ENCODE results near the gene NR2F1. TPM values are rescaled to one million over a fixed set of nuclear protein-coding genes. Genes with fewer than 3 reads are reported as not detected.

NR2F1 gene
- total RNA-seq, 3 donors from 2014 or later (not counting 1 experiment from before 2014, with no cell fraction given) = not detected

DNA sequence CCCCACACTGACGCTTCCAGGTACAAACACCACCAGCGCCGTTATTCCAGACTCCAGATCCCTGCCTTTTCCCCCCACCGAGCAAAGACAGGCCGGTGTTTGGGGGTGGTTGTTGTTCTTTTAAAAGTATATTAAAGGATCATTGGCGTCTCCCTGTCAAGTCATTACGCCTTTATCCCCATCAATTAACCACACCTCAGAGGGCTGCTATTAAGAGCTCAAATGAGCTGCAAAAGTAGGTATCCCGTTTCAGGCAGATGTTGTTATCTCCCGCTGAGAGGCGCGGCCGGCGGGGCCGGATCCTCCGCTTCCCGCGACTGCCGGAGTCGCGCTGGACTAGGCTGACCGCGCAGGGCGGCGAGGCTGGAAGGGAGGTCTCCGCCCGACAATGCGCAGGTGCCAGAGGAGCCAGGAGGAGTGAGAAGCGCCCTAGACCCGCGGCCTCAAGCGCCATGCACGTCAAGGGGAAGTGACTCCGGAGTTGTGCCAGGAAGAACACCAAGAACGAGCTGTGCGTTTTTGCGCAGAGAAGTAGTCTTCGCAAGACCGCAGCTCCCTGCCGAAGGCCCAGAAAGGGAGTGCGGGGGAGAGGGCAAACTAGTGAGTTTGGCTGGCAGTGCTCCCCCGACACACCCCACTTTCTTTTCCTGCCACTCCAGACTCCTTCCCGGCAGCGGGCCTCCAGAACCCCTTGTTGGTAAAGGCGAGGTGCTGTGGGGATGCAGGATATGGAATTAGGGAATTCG lies 10.2 kb upstream of the NR2F1 start:
- peaks cover 2% of the 10 kb centered on the region for H3K9me3 ChIP-seq (ENCODE audit: control insufficient read depth, insufficient read depth, low read length)
- Mint-ChIP-seq H3K9me3 (no peaks in the 10 kb centered on the region), H3K4me1 (peaks cover 21 to 30% of the 10 kb centered on the region in 2 donors), H3K4me3 (no peak overlapping the region), H3K36me3 (no peaks in the 10 kb centered on the region), H3K27ac (no peak overlapping the region), H3K27me3 (ENCODE audit: low read depth in 2 of 2) (peaks cover 84 to 91% of the 10 kb centered on the region in 2 donors)
- H3K27me3 ChIP-seq (ENCODE audit: control insufficient read depth, insufficient read depth, low read length) = peaks cover 85% of the 10 kb centered on the region
- intact Hi-C loops (cut with micrococcal nuclease) = no loop called here
- TF ChIP-seq, protein P1, sequence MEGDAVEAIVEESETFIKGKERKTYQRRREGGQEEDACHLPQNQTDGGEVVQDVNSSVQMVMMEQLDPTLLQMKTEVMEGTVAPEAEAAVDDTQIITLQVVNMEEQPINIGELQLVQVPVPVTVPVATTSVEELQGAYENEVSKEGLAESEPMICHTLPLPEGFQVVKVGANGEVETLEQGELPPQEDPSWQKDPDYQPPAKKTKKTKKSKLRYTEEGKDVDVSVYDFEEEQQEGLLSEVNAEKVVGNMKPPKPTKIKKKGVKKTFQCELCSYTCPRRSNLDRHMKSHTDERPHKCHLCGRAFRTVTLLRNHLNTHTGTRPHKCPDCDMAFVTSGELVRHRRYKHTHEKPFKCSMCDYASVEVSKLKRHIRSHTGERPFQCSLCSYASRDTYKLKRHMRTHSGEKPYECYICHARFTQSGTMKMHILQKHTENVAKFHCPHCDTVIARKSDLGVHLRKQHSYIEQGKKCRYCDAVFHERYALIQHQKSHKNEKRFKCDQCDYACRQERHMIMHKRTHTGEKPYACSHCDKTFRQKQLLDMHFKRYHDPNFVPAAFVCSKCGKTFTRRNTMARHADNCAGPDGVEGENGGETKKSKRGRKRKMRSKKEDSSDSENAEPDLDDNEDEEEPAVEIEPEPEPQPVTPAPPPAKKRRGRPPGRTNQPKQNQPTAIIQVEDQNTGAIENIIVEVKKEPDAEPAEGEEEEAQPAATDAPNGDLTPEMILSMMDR (IDR thresholded peaks at IDR 0.05) = no peak
- ATAC-seq (no peak), DNase-seq (peak in 1 of 2 donors; percentile 18)
- H3K4me1 ChIP-seq (ENCODE audit: control insufficient read depth, insufficient read depth, low read length) = peaks cover 19% of the 10 kb centered on the region
- H3K4me3 ChIP-seq (ENCODE audit: low read length) = no peak overlapping the region
- no peaks in the 10 kb centered on the region for H3K36me3 ChIP-seq (ENCODE audit: control insufficient read depth, insufficient read depth, low read length)
- WGBS (ENCODE audit: insufficient coverage) = 5% methylated on average over 37 of the region's 45 CpGs
- H3K27ac ChIP-seq (ENCODE audit: low read length) = no peak overlapping the region

DNA sequence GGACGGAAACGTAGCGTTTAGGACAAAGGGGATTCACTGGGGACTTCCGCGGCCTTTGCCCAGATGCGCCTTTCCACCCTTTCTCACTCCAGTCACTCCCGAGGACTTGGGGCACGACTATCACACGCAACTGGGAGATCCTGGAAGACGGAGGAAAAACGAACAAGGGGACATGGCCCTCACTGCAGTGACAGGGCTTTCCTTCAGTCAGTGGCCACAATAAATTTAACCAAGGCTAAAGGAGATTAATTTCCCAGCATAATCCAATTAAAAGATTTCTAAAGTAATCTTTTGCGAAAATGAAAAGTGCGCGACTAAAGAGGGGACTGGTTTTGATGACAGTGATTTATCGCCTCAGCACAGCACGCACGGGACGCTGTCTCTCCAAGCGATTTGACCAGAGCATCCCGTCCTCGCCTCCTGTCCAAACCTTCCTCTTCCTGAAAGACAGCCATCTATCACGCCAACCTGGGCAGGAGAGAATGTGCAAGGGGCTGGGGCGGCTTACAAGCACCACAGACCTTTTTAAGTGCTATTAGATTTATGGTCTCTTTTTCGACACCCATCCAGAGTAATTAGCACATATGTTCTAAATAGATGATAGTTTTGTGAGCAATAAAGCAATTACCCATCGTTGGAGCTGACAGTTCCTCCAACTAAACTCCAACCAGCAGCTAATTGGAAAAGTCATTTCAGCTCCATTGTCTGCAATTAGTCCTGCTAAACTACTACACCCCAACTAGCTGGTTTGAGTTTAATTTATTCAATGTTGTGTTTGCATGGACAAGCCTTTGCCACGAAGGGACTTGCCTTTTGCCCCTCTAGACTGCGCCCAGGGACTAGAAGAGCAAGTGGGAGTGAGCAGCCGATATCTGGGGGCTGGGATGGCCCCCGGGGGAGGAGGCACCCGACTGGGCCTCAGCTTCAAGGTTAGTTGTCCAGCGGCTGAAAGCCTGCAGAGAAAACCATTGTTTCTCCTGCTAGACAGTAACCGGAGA lies 9.4 kb upstream of the NR2F1 start:
- Mint-ChIP-seq H3K27ac (no peak overlapping the region), H3K36me3 (no peaks in the 10 kb centered on the region), H3K4me1 (peaks cover 30 to 35% of the 10 kb centered on the region in 2 donors), H3K4me3 (peak overlapping the region; percentile 35), H3K27me3 (ENCODE audit: low read depth in 2 of 2) (peaks cover 91 to 93% of the 10 kb centered on the region in 2 donors), H3K9me3 (no peaks in the 10 kb centered on the region)
- no peak overlapping the region for H3K27ac ChIP-seq (ENCODE audit: low read length)
- intact Hi-C loops (cut with micrococcal nuclease) = no loop called here
- no peak overlapping the region for H3K4me3 ChIP-seq (ENCODE audit: low read length)
- peaks cover 23% of the 10 kb centered on the region for H3K4me1 ChIP-seq (ENCODE audit: control insufficient read depth, insufficient read depth, low read length)
- H3K27me3 ChIP-seq (ENCODE audit: control insufficient read depth, insufficient read depth, low read length) = peaks cover 87% of the 10 kb centered on the region
- no peaks in the 10 kb centered on the region for H3K36me3 ChIP-seq (ENCODE audit: control insufficient read depth, insufficient read depth, low read length)
- peaks cover 2% of the 10 kb centered on the region for H3K9me3 ChIP-seq (ENCODE audit: control insufficient read depth, insufficient read depth, low read length)
- WGBS (ENCODE audit: insufficient coverage) = 13% methylated on average over 31 of the region's 32 CpGs
- TF ChIP-seq, protein P1 (IDR thresholded peaks at IDR 0.05) = no peak
- ATAC-seq (no peak), DNase-seq (no peak)

DNA sequence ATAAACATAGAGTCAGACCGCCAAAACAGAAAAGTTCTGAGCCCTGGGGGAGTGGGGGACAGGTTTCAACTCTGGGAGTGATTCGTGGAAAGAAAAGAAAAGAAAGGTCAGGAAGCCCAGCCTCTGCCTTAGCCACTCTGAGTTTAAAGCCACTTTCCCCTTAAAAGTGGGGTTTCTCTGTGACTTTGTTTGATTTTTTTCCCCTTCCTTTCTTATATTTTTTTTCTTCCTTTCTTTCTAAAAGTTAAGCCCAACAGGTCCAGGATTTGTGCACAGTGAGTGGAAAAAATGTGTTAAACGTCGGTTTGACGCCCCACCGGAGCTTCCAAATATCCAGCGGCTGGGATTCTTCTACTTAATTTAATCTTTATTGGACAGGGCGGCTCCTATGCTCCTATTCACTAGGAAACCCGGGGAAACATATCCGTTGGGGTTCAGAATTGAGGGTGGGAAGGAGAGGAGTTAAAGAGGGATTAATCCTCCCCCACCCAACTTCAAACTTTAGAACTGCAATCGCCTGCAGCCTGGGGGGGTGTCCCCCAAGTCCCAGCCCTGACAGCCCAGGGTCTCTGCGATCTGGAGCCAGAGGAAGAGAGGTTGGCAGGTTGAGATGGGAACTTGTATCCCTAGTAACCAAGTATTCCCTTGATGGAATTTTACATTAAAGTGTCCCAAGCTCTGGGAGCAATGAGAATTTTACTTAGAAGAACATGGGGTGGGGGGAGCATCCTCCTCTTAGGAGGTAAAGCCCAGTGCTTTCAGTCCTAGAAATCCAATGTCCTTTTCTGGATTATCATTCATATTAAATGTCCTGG lies 8.3 kb upstream of the NR2F1 start:
- WGBS (ENCODE audit: insufficient coverage) = 3% methylated on average over 8 of the region's 12 CpGs
- H3K9me3 Mint-ChIP-seq = no peaks in the 10 kb centered on the region
- Histone ChIP-seq H3K27me3 (ENCODE audit: control insufficient read depth, insufficient read depth, low read length) (peaks cover 86% of the 10 kb centered on the region), H3K9me3 (ENCODE audit: control insufficient read depth, insufficient read depth, low read length) (peaks cover 2% of the 10 kb centered on the region), H3K36me3 (ENCODE audit: control insufficient read depth, insufficient read depth, low read length) (no peaks in the 10 kb centered on the region), H3K27ac (ENCODE audit: low read length) (no peak overlapping the region), H3K4me1 (ENCODE audit: control insufficient read depth, insufficient read depth, low read length) (peaks cover 32% of the 10 kb centered on the region), H3K4me3 (ENCODE audit: low read length) (no peak overlapping the region)
- peaks cover 81 to 83% of the 10 kb centered on the region in 2 donors for H3K27me3 Mint-ChIP-seq (ENCODE audit: low read depth in 2 of 2)
- no peak for ATAC-seq
- peaks cover 24 to 32% of the 10 kb centered on the region in 2 donors for H3K4me1 Mint-ChIP-seq
- TF ChIP-seq, protein P1 (IDR thresholded peaks at IDR 0.05) = no peak
- H3K27ac Mint-ChIP-seq = no peak overlapping the region
- H3K36me3 Mint-ChIP-seq = no peaks in the 10 kb centered on the region
- H3K4me3 Mint-ChIP-seq = no peak overlapping the region
- intact Hi-C loops (cut with micrococcal nuclease) = no loop called here
- no peak for DNase-seq

All from natural killer cell (primary cell).